AG09309 (cell line): ENCODE measurements around the gene AGPAT3.

ENCODE experiments used
- DNase-seq: peaks from one replicate; pipeline ENCODE4 v3.0.0-alpha.2; 2010; ENCODE audit warnings: low read depth
- H3K4me3 ChIP-seq: 2 replicates; pipeline ENCODE4 v1.5.1; 2011; ENCODE audit warnings: mild to moderate bottlenecking, low read depth, low read length, moderate library complexity; ENCODE audit not compliant: control insufficient read depth
- TF ChIP-seq, protein P1 (sequence below): IDR thresholded peaks from 2 replicates; pipeline ENCODE4 v1.5.1; 2011; ENCODE audit warnings: mild to moderate bottlenecking, low read depth, low read length, inconsistent platforms; ENCODE audit not compliant: insufficient read depth, control insufficient read depth; ENCODE audit errors: missing control alignments

AGPAT3 gene

DNA sequence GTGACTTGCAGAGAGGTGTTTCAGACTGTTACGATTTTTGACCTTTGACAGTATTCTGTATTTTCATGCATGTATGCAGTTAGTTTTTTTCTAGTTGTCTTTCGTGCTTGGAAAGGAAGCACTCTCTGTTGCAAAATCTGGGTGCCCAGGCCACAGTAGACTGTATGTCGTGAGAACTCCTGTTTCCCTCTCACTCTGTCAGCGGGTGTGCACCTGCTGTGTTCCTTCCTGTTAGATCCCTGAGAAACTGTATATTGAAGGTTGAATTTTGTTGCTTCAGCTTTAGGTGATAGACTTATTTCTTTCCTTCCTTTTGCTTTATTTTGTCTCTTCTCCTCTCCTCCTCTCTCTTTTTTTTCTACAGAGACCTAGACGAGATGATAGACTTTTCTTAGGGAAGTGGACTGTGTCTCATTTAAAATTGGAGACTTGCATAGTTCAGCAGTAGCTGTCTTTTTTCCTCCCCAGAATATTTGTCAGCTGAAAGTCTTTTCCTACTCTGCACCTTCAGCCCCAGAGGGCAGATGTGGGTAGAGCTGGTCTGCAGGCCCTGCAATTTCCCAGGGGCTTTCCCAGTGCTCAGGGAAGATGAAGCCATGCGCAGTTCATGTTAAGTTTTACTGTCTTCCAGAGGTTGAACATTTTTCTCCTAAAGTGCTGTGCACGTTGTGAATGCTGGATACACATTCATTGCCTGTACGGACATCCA lies 148.5 kb downstream of the AGPAT3 start:
- peak overlapping the region; percentile 60 for H3K4me3 ChIP-seq
- TF ChIP-seq, protein P1, sequence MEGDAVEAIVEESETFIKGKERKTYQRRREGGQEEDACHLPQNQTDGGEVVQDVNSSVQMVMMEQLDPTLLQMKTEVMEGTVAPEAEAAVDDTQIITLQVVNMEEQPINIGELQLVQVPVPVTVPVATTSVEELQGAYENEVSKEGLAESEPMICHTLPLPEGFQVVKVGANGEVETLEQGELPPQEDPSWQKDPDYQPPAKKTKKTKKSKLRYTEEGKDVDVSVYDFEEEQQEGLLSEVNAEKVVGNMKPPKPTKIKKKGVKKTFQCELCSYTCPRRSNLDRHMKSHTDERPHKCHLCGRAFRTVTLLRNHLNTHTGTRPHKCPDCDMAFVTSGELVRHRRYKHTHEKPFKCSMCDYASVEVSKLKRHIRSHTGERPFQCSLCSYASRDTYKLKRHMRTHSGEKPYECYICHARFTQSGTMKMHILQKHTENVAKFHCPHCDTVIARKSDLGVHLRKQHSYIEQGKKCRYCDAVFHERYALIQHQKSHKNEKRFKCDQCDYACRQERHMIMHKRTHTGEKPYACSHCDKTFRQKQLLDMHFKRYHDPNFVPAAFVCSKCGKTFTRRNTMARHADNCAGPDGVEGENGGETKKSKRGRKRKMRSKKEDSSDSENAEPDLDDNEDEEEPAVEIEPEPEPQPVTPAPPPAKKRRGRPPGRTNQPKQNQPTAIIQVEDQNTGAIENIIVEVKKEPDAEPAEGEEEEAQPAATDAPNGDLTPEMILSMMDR = no peak
- DNase-seq = no peak

DNA sequence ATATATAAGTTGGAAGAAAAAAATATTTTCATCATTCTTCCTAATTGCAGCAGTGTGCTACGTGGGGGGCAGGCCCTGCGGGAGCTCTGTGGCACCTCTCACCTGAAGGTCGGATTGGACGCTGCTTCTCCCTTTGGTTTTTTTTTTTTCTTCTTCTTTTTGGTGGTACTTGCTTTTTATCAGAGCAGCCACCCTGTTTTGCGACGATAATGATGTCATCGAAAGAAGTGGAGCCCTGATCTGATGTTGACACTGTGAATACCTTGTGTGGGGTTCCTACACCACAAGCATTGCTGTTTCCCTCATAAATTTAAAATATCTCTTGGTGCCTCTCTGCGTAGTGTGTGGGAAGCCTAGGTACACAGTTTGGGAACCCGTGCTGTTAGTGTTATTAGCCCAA lies 152.6 kb downstream of the AGPAT3 start:
- H3K4me3 ChIP-seq = no peak overlapping the region
- TF ChIP-seq, protein P1 = no peak
- no peak for DNase-seq

DNA sequence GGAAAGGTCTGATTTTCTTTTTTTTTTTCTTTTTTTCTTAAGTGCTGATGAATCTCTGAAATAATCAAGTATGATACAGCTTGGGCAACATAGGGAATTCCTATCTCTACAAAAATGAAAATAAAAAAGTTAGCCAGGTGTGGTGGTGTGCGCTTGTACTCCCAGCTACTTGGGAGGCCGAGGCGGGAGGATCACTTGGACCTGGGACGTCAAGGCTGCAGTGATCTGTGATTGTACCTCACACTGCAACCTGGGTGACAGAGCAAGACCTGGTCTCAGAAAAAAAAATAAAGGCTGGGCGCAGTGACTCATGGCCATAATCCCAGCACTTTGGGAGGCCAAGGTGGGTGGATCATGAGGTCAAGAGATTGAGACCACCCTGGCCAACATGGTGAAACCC lies 153.1 kb downstream of the AGPAT3 start:
- TF ChIP-seq, protein P1 = no peak

DNA sequence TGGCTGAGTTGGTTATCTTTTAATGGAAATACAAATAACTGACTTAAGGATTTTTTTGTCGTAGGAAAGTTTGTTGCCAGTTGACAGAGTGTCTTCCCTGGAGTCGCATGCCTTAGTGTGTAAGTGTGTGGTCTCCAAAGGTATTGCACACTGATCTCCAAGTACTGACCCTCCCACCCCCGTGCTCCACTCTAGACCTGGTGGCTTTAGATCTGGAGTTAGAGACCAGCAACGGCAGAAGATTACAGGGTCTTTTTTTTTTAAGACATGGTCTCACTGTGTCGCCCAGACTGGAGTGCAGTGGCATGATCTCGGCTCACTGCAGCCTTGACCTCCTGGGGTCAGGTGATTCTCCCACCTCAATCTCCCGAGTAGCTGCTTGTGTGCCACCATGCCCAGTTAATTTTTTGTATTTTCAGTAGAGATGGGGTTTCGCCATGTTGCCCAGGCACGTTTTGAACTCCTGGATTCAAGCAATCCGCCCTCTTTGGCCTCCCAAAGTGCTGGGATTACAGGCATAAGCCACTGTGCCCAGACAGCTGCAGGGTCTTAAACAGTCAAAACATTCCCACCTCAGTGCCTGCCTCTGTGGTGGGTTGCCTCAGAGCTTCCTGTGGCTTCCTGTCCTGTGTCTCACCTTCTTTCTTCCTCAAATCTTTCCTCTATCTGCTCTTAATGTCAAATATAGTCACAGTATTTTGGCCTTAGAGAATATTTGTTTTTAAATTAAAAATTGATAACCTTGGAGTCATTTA lies 154.0 kb downstream of the AGPAT3 start:
- TF ChIP-seq, protein P1 = no peak
- no peak for DNase-seq
- H3K4me3 ChIP-seq = no peak overlapping the region

More for the DNA sequence above, 153.1 kb downstream of the AGPAT3 start:
- no peak for DNase-seq
- H3K4me3 ChIP-seq = no peak overlapping the region

DNA sequence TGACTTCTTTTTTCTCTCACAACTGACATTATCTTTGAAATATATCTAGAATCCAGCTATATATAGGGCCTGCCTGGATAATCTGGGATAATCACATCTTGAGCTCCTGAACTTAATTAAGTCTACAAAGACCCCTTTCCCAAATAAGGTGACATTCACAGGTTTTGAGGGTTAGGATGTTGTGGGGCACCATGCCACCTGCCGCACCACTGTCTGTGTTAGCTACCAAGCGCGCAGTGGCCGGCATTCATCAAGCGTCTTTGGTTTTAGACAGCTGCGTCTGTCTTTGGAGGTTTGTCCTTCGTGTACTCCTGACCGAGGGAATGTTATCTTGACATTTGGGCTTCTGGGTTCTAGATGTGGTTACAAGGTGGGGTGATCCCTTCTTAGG lies 154.5 kb downstream of the AGPAT3 start:
- no peak overlapping the region for H3K4me3 ChIP-seq
- TF ChIP-seq, protein P1 = no peak
- no peak for DNase-seq

DNA sequence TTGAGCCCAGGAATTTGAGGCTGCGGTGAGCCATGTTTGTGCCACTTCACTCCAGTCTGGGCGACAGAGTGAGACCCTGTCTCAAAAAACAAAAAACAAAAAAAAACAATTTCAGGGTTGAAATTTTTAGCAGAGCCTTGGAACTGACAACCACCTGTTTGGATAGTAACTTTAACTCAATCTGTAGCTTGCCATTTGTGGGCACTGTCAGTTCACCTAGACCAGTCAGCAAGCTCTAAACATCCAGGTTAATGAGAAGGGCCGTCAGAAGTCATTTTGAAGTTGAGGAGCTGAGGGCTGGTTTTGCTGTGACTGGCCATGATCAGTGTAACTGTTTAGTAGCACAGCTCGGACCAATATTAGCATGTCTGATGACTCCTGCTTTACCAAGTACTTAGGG lies 155.5 kb downstream of the AGPAT3 start:
- no peak overlapping the region for H3K4me3 ChIP-seq
- TF ChIP-seq, protein P1 = no peak
- DNase-seq = no peak
